ENCODE data around the gene TMOD1. TPM values are rescaled to one million over a fixed set of nuclear protein-coding genes. Genes with fewer than 3 reads are reported as not detected.
A peak's percentile ranks its signal among the peaks of the same experiment; 100 is the strongest.

The TMOD1 gene
- total RNA-seq, 2 donors from 2014 or later: 118 to 122 TPM

- H3K4me3 ChIP-seq: no peak overlapping the region
- H3K9me3 ChIP-seq: no peaks in the 10 kb centered on the region
- H3K27me3 ChIP-seq: no peaks in the 10 kb centered on the region
- H3K36me3 ChIP-seq: peaks cover 34% of the 10 kb centered on the region
- H3K27ac ChIP-seq: peak overlapping the region in 1 of 2 donors; percentile 11
- TF ChIP-seq CTCF (IDR thresholded peaks at IDR 0.05): no peak
- no peak for DNase-seq (ENCODE audit: low spot score)
- H3K4me1 ChIP-seq: peaks cover 0 to 20% of the 10 kb centered on the region in 2 donors
Observed at GRCh38 chr9:97591535-97591934, 90.1 kb downstream of the TMOD1 start.

GRCh38 chr9:97592126-97592525 lies 90.7 kb downstream of the TMOD1 start:
- no peak overlapping the region for H3K4me3 ChIP-seq
- no peaks in the 10 kb centered on the region for H3K9me3 ChIP-seq
- H3K36me3 ChIP-seq: peaks cover 29% of the 10 kb centered on the region
- H3K4me1 ChIP-seq: peaks cover 0 to 20% of the 10 kb centered on the region in 2 donors
- no peaks in the 10 kb centered on the region for H3K27me3 ChIP-seq
- H3K27ac ChIP-seq: no peak overlapping the region
- no peak for DNase-seq (ENCODE audit: low spot score)
- no peak for TF ChIP-seq CTCF (IDR thresholded peaks at IDR 0.05)

DNA sequence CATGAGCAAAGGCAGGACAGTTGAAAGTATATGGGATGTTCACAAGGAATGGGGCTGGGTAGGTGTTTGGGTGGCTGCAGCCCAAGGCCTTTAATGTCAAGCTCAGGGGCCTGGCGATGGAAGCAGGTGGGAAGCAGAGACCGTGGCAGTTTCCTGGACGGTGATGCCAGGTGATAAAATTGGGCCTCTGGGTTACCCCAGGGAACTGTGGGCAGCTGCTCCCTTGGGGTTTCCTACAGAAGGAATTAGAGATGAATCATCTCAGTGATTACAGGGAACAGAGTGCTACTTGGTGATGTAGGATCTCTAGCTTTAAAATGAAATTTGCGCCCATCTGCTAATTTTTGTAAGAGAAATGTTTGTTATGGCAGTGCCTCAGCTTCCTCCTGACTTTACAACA lies 92.5 kb downstream of the TMOD1 start:
- H3K9me3 ChIP-seq: no peaks in the 10 kb centered on the region
- H3K4me3 ChIP-seq: no peak overlapping the region
- no peak for DNase-seq (ENCODE audit: low spot score)
- H3K27me3 ChIP-seq: no peaks in the 10 kb centered on the region
- H3K36me3 ChIP-seq: peaks cover 20% of the 10 kb centered on the region
- peaks cover 0 to 31% of the 10 kb centered on the region in 2 donors for H3K4me1 ChIP-seq
- TF ChIP-seq CTCF (IDR thresholded peaks at IDR 0.05): no peak
- peak overlapping the region; percentile 81 to 82 for H3K27ac ChIP-seq

GRCh38 chr9:97594381-97594921 lies 93.0 kb downstream of the TMOD1 start:
- Histone ChIP-seq H3K4me1 (peaks cover 0 to 35% of the 10 kb centered on the region in 2 donors), H3K36me3 (peaks cover 20% of the 10 kb centered on the region), H3K4me3 (no peak overlapping the region), H3K27ac (peak overlapping the region; percentile 81 to 82), H3K9me3 (no peaks in the 10 kb centered on the region), H3K27me3 (no peaks in the 10 kb centered on the region)
- TF ChIP-seq CTCF (IDR thresholded peaks at IDR 0.05): no peak
- no peak for DNase-seq (ENCODE audit: low spot score)

- no peak for DNase-seq (ENCODE audit: low spot score)
- H3K9me3 ChIP-seq: no peaks in the 10 kb centered on the region
- H3K27ac ChIP-seq: peak overlapping the region; percentile 43 to 81
- H3K4me3 ChIP-seq: no peak overlapping the region
- H3K27me3 ChIP-seq: no peaks in the 10 kb centered on the region
- H3K36me3 ChIP-seq: peaks cover 37% of the 10 kb centered on the region
- TF ChIP-seq CTCF (IDR thresholded peaks at IDR 0.05): no peak
- peaks cover 0 to 49% of the 10 kb centered on the region in 2 donors for H3K4me1 ChIP-seq
Observed at GRCh38 chr9:97596906-97597305, 95.4 kb downstream of the TMOD1 start.
